Measurements from ENCODE around the gene FAM171A2. TPM values are rescaled to one million over a fixed set of nuclear protein-coding genes. Genes with fewer than 3 reads are reported as not detected.

Gene FAM171A2
- total and polyA plus RNA-seq, 7 donors: 0.06 to 0.23 (median 0.19) TPM

GRCh38 chr17:44359006-44359405, 4.6 kb downstream of the FAM171A2 start:
- H3K27me3 ChIP-seq (ENCODE audit: insufficient read depth in 3 of 3, low read length in 2 of 3): peaks cover 0 to 11% (median 3%) of the 10 kb centered on the region in 3 donors
- intact Hi-C loops (cut with DNase I): no loop called here

GRCh38 chr17:44358066-44358465, 5.6 kb downstream of the FAM171A2 start:
- H3K4me1 ChIP-seq: peaks cover 3% of the 10 kb centered on the region
- TF ChIP-seq CTCF (IDR thresholded peaks at IDR 0.05): no peak
- DNase-seq (no peak), ATAC-seq (no peak)
- no peaks in the 10 kb centered on the region for H3K9me3 ChIP-seq
- no peak overlapping the region for H3K4me3 ChIP-seq
- intact Hi-C loops (cut with DNase I): no loop called here
- 90 to 92% (median 91%) methylated on average over 9 of the region's 9 CpGs for WGBS, 3 donors
- peaks cover 0 to 10% (median 1%) of the 10 kb centered on the region in 3 donors for H3K27me3 ChIP-seq (ENCODE audit: insufficient read depth in 3 of 3, low read length in 2 of 3)
- no peaks in the 10 kb centered on the region for H3K36me3 ChIP-seq (ENCODE audit: insufficient read depth in 1 of 2, low read depth in 1 of 2)
- H3K27ac ChIP-seq: no peak overlapping the region

More at GRCh38 chr17:44359006-44359405, 4.6 kb downstream of the FAM171A2 start:
- ATAC-seq (no peak), DNase-seq (no peak)
- Histone ChIP-seq H3K4me3 (no peak overlapping the region), H3K36me3 (ENCODE audit: insufficient read depth in 1 of 2, low read depth in 1 of 2) (no peaks in the 10 kb centered on the region), H3K9me3 (no peaks in the 10 kb centered on the region), H3K4me1 (peaks cover 4% of the 10 kb centered on the region), H3K27ac (no peak overlapping the region)
- no peak for TF ChIP-seq CTCF (IDR thresholded peaks at IDR 0.05)
- 67 to 73% (median 69%) methylated on average over 6 of the region's 6 CpGs for WGBS, 3 donors

- H3K4me1 ChIP-seq: no peaks in the 10 kb centered on the region
- no peak for DNase-seq
- 93 to 94% (median 93%) methylated on average over 11 of the region's 11 CpGs for WGBS, 3 donors
These were observed 7.4 kb downstream of the FAM171A2 start for GRCh38 chr17:44356241-44356640.

GRCh38 chr17:44355642-44356099, 8.0 kb downstream of the FAM171A2 start:
- DNase-seq (no peak), ATAC-seq (no peak)
- no peak overlapping the region for H3K4me3 ChIP-seq
- H3K4me1 ChIP-seq: no peaks in the 10 kb centered on the region
- no peak for TF ChIP-seq CTCF (IDR thresholded peaks at IDR 0.05)
- H3K9me3 ChIP-seq: no peaks in the 10 kb centered on the region
- peaks cover 0 to 22% of the 10 kb centered on the region in 2 donors for H3K36me3 ChIP-seq (ENCODE audit: insufficient read depth in 1 of 2, low read depth in 1 of 2)
- H3K27ac ChIP-seq: no peak overlapping the region
- peaks cover 0 to 1% (median 0%) of the 10 kb centered on the region in 3 donors for H3K27me3 ChIP-seq (ENCODE audit: insufficient read depth in 3 of 3, low read length in 2 of 3)
- intact Hi-C loops (cut with DNase I): no loop called here
- WGBS, 3 donors: 84 to 89% (median 86%) methylated on average over 17 of the region's 17 CpGs

More at GRCh38 chr17:44356241-44356640, 7.4 kb downstream of the FAM171A2 start:
- H3K27me3 ChIP-seq (ENCODE audit: insufficient read depth in 3 of 3, low read length in 2 of 3): peaks cover 0 to 1% (median 0%) of the 10 kb centered on the region in 3 donors
- H3K36me3 ChIP-seq (ENCODE audit: insufficient read depth in 1 of 2, low read depth in 1 of 2): peaks cover 0 to 17% of the 10 kb centered on the region in 2 donors
- H3K9me3 ChIP-seq: no peaks in the 10 kb centered on the region
- intact Hi-C loops (cut with DNase I): no loop called here
- H3K4me3 ChIP-seq: no peak overlapping the region
- no peak for ATAC-seq
- no peak for TF ChIP-seq CTCF (IDR thresholded peaks at IDR 0.05)
- H3K27ac ChIP-seq: no peak overlapping the region
